Measurements from ENCODE around the gene NCOR2. TPM values are rescaled to one million over a fixed set of nuclear protein-coding genes. Genes with fewer than 3 reads are reported as not detected.

Gene NCOR2
- total RNA-seq, 1 donor = 45.2 TPM

DNA sequence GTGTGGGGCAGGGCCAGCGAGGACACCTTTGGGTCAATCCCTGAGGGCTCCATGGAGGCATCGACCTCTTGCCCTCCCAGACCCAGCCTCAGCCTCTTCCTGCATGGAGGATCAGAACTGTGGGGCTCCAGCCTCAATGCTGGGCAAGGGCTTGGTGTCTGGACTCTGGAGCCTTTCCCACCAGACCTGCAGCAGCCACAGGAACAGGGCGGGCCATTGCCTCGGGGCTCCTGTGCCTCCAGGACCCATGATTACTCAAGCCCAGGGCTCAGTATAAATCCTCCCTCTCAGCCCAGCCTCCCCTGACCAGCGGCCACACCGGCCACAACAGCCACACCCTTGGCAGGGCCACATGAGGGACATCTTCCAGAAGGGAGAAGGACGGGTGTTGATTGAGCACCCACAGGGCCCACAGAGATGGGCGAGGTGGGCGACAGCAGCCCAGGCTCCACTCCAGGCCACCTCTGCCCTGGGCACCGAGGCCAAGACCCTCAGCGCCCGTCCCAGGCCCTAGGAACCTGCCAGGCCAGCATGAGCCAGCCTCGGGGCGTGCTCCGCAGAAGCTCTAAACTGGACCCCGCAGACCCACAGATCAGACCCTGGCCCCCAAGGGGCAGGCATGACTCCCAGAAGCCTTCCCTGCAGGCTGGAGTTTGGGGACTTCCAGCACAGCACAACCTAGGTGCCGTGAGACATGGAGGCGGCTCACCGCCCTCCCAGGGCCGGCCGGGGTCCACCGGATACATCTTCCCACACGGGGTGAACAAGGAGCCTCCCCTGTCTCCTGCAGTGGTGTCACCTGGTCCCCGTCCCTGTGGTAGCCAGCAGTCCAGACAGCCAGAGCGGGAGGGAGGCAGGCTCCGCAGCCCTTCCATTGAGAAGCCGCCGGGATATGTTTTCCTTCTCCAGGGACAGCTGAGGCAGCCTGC, 25.1 kb downstream of the NCOR2 start:
- peak; percentile 77 for DNase-seq (ENCODE audit: insufficient read length, low spot score, missing footprints)
- H3K4me3 ChIP-seq (ENCODE audit: insufficient read depth, low read length) = no peak overlapping the region
- H2AFZ ChIP-seq (ENCODE audit: low read length) = no peak overlapping the region
- H3K4me1 ChIP-seq (ENCODE audit: insufficient read depth, low read length) = peaks cover 34% of the 10 kb centered on the region
- peaks cover 68% of the 10 kb centered on the region for H4K20me1 ChIP-seq (ENCODE audit: insufficient read depth, low read length)
- H3K36me3 ChIP-seq (ENCODE audit: insufficient read depth, low read length) = no peaks in the 10 kb centered on the region
- H3K79me2 ChIP-seq (ENCODE audit: insufficient read depth, low read length) = peaks cover 84% of the 10 kb centered on the region
- H3K27me3 ChIP-seq (ENCODE audit: insufficient read depth, low read length) = no peaks in the 10 kb centered on the region
- H3K4me2 ChIP-seq (ENCODE audit: insufficient read depth, low read length) = no peak overlapping the region
- no peak overlapping the region for H3K27ac ChIP-seq (ENCODE audit: low read depth, low read length)
- no peaks in the 10 kb centered on the region for H3K9me3 ChIP-seq (ENCODE audit: low read depth, low read length)
- no peak for TF ChIP-seq CTCF (IDR thresholded peaks at IDR 0.05; ENCODE audit: extremely low read depth, low read depth, low read length)

GRCh38 chr12:124541322-124541721, 26.1 kb downstream of the NCOR2 start:
- Histone ChIP-seq H3K4me1 (ENCODE audit: insufficient read depth, low read length) (peaks cover 39% of the 10 kb centered on the region), H3K4me2 (ENCODE audit: insufficient read depth, low read length) (no peak overlapping the region), H3K4me3 (ENCODE audit: insufficient read depth, low read length) (no peak overlapping the region), H3K79me2 (ENCODE audit: insufficient read depth, low read length) (peaks cover 86% of the 10 kb centered on the region), H4K20me1 (ENCODE audit: insufficient read depth, low read length) (peaks cover 78% of the 10 kb centered on the region), H2AFZ (ENCODE audit: low read length) (no peak overlapping the region), H3K27me3 (ENCODE audit: insufficient read depth, low read length) (no peaks in the 10 kb centered on the region), H3K36me3 (ENCODE audit: insufficient read depth, low read length) (no peaks in the 10 kb centered on the region), H3K9me3 (ENCODE audit: low read depth, low read length) (no peaks in the 10 kb centered on the region), H3K27ac (ENCODE audit: low read depth, low read length) (no peak overlapping the region)
- TF ChIP-seq CTCF (IDR thresholded peaks at IDR 0.05; ENCODE audit: extremely low read depth, low read depth, low read length) = no peak
- DNase-seq (ENCODE audit: insufficient read length, low spot score, missing footprints) = no peak

DNA sequence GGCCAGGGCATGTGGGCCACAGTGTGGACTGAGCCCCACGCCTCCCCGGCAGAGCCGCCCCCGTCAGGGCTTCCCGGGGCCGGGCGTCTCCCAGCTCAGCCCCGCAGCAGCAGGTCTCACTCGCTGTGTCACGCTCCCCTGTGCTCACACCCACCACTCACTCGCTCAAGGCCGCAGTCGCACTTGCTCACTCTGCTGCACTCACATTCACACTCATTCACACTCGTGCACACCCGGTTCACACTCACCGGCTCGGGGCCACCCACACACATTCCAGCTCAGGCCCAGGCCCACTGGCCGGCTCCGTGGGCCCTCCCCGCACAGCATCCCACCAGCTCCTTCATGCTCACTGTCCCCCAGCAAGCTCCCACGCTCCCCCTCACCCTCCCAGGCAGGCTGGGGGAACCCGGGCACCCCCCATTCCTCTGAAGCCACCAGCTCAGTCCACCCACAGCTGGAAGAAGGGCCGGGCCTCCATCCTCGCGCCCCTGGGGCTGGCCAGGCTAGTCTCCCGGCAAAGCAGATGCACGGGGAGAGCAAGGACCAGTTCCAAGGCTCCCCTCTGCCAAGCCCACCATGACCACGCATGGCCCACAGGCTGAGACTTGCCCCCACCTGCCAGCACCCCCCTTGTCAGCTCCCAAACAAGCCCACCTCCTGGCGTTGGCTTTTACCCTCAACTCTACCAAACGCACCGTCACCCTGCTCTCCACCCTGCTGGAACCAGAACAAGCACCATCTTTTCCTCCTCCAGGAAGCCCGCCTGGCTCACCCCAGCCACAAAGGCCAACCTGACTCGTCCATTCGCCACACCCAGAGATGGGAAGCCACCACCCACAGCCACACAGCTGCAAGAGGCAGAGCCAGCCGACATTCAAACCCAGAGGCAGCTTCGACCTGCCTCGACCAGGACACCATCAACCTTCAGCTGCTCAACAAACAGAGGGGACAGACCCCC, 28.0 kb downstream of the NCOR2 start:
- Histone ChIP-seq H3K79me2 (ENCODE audit: insufficient read depth, low read length) (peaks cover 87% of the 10 kb centered on the region), H3K27ac (ENCODE audit: low read depth, low read length) (no peak overlapping the region), H3K4me3 (ENCODE audit: insufficient read depth, low read length) (no peak overlapping the region), H3K4me2 (ENCODE audit: insufficient read depth, low read length) (no peak overlapping the region), H3K36me3 (ENCODE audit: insufficient read depth, low read length) (peaks cover 4% of the 10 kb centered on the region), H3K4me1 (ENCODE audit: insufficient read depth, low read length) (peaks cover 25% of the 10 kb centered on the region), H2AFZ (ENCODE audit: low read length) (no peak overlapping the region), H3K9me3 (ENCODE audit: low read depth, low read length) (no peaks in the 10 kb centered on the region), H4K20me1 (ENCODE audit: insufficient read depth, low read length) (peaks cover 79% of the 10 kb centered on the region), H3K27me3 (ENCODE audit: insufficient read depth, low read length) (no peaks in the 10 kb centered on the region)
- peak; percentile 80 for DNase-seq (ENCODE audit: insufficient read length, low spot score, missing footprints)
- TF ChIP-seq CTCF (IDR thresholded peaks at IDR 0.05; ENCODE audit: extremely low read depth, low read depth, low read length) = no peak

All from osteoblast (primary cell).